Glutamatergic neuron (in vitro differentiated cells): ENCODE data around the gene COX8A. TPM values are rescaled to one million over a fixed set of nuclear protein-coding genes. Genes with fewer than 3 reads are reported as not detected.

Source experiments
- DNase-seq: peaks from one replicate; pipeline ENCODE4 v3.0.0; 2022
- H3K27ac Mint-ChIP-seq: one replicate; pipeline ENCODE4 v1.8.0; 2020; ENCODE audit warnings: mild to moderate bottlenecking, mixed read lengths, inconsistent platforms; ENCODE audit not compliant: unreplicated experiment
- H3K27me3 Mint-ChIP-seq: one replicate; pipeline ENCODE4 v1.8.0; 2020; ENCODE audit warnings: mild to moderate bottlenecking, moderate library complexity, mixed read lengths, inconsistent platforms; ENCODE audit not compliant: unreplicated experiment
- H3K36me3 Mint-ChIP-seq: one replicate; pipeline ENCODE4 v1.8.0; 2020; ENCODE audit warnings: mild to moderate bottlenecking, mixed read lengths, inconsistent platforms; ENCODE audit not compliant: unreplicated experiment
- H3K4me1 Mint-ChIP-seq: one replicate; pipeline ENCODE4 v1.8.0; 2020; ENCODE audit warnings: mild to moderate bottlenecking, low read depth, mixed read lengths, inconsistent platforms; ENCODE audit not compliant: unreplicated experiment
- H3K4me3 Mint-ChIP-seq: one replicate; pipeline ENCODE4 v1.8.0; 2020; ENCODE audit warnings: mild to moderate bottlenecking, mixed read lengths, inconsistent platforms; ENCODE audit not compliant: unreplicated experiment
- H3K9me3 Mint-ChIP-seq: one replicate; pipeline ENCODE4 v1.8.0; 2020; ENCODE audit warnings: mild to moderate bottlenecking, moderate library complexity, mixed read lengths, inconsistent platforms; ENCODE audit not compliant: unreplicated experiment
- total RNA-seq: library from RNA; stranded (reverse); fragmentation: NEBNext Ultra II Directional; extraction: Animal tissue kit (Norgen Biotek cat#: 25700); gene quantifications from one replicate; pipeline ENCODE4 v1.2.1, GENCODE V29; 2021; ENCODE audit not compliant: unreplicated experiment
- TF ChIP-seq, protein P1 (sequence below): fragments of 200-600 bp; sonication (generic); IDR thresholded peaks from one replicate; pipeline ENCODE4 v1.5.0; 2021; ENCODE audit not compliant: partially characterized antibody, unreplicated experiment

COX8A gene
- total RNA-seq, 1 donor from 2014 or later = 289 TPM

DNA sequence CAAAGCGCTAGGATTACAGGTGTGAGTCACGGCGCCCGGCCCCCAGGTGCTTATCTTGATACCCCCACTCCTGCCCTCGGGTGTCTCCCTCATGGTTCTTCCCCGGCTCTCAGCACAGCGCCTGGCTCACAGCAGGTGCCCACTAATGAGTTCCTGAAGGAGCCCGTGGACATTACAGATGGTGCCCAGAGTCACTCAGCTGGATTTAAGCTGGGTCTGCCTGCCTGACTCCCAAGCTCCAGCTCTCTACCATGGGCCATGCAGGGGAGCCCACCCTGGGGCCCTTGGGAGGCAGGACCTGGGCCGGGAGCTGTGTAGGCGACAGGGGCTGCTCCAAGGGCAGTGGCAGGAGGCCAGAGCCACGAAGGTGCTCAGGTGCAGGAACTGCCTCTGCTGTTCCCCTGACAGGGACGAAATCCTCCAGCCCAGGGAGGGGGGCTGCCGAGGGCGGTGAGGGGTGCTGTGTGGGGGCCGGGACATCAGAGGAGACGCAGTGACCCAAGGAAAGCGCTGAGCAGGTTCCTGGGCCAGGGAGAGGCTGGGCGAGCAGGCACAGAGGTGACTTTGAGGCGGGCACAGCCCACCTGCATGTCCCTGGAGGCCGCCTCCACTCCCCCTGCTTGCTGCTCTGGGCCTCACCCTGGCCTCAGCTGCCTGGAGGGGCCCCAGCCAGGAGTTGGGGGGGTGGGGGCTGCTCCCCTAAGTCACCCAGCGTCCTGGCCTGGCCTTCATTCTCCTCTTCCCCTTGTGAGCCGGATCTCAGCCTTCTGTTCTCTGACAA is 46.7 kb downstream of the COX8A start:
- Mint-ChIP-seq H3K9me3 (peaks cover 4% of the 10 kb centered on the region), H3K4me1 (peaks cover 6% of the 10 kb centered on the region), H3K36me3 (no peaks in the 10 kb centered on the region), H3K27me3 (peaks cover 9% of the 10 kb centered on the region), H3K27ac (no peak overlapping the region), H3K4me3 (no peak overlapping the region)
- TF ChIP-seq, protein P1, sequence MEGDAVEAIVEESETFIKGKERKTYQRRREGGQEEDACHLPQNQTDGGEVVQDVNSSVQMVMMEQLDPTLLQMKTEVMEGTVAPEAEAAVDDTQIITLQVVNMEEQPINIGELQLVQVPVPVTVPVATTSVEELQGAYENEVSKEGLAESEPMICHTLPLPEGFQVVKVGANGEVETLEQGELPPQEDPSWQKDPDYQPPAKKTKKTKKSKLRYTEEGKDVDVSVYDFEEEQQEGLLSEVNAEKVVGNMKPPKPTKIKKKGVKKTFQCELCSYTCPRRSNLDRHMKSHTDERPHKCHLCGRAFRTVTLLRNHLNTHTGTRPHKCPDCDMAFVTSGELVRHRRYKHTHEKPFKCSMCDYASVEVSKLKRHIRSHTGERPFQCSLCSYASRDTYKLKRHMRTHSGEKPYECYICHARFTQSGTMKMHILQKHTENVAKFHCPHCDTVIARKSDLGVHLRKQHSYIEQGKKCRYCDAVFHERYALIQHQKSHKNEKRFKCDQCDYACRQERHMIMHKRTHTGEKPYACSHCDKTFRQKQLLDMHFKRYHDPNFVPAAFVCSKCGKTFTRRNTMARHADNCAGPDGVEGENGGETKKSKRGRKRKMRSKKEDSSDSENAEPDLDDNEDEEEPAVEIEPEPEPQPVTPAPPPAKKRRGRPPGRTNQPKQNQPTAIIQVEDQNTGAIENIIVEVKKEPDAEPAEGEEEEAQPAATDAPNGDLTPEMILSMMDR = no peak
- DNase-seq = no peak

DNA sequence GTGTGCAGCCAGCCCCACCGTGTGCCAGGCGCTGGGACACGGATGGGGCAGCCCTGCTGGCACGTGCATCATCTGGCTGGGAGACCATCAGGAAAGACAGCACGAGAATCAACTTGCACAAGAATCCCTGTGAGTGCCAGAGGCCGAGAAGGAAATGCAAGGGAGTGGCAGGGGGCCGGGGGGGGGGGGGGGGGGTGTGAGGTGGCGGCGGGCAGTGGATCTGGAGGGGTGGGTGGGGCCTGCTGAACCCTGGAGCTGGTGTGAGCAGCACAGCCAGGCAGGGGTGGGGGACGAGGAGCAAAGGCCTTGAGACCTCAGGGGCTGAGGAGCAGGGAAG is 47.3 kb downstream of the COX8A start:
- H3K9me3 Mint-ChIP-seq = peaks cover 7% of the 10 kb centered on the region
- H3K4me3 Mint-ChIP-seq = no peak overlapping the region
- DNase-seq = no peak
- no peaks in the 10 kb centered on the region for H3K36me3 Mint-ChIP-seq
- TF ChIP-seq, protein P1 = no peak
- H3K27me3 Mint-ChIP-seq = peaks cover 11% of the 10 kb centered on the region
- peaks cover 6% of the 10 kb centered on the region for H3K4me1 Mint-ChIP-seq
- H3K27ac Mint-ChIP-seq = no peak overlapping the region

GRCh38 chr11:64022125-64022784 is 47.8 kb downstream of the COX8A start:
- Mint-ChIP-seq H3K27ac (no peak overlapping the region), H3K9me3 (peaks cover 9% of the 10 kb centered on the region), H3K4me3 (no peak overlapping the region), H3K36me3 (no peaks in the 10 kb centered on the region), H3K4me1 (peaks cover 9% of the 10 kb centered on the region), H3K27me3 (peaks cover 11% of the 10 kb centered on the region)
- TF ChIP-seq, protein P1 = no peak
- DNase-seq = no peak

DNA sequence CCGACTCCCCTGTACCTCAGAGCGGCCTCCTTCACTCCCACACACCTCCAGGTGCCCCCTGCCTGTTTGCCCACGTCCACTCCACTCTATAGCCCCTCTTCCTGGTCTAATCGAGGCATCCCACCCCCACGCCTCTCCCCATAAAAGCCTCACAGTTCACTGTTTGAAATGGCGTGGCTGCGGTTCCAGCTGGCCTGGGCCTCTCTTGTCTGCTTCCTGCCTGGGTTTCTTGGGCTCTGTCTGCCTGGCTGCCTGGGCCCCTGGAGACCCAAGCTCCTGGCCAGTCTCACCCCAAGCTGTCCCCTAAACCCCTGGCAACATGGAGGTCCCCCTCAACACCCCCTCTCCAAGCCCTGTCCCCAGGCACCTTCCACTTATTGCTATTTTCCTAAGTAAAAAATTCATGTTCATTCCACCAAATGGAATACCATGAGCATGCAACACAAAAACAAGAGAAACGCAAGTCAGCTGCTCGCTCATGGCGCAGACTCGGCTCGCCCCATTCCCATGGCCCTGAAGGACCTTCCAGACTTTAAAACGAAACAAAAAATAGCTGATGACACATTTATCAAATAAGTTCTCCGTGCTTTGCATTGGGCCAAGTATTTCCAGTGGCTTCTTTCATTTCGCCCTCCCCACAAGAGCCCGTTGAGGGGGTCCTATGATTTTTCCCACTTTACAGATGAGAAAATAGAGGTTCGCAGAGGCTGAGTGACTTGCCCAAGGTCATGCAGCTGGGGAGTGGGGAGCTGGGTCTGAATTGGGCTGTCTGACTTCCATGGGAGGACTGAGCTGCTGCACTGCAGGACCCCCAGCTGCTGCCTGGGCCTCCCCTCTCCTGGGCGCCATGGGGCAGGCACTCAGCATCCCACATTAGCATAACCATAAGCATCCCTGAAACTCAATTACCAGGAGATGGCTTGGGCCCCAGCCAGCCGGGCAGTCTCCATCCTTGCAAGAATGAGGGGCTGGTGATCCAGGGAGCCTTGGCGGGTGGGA is 49.6 kb downstream of the COX8A start:
- Mint-ChIP-seq H3K27me3 (peaks cover 12% of the 10 kb centered on the region), H3K4me1 (peaks cover 14% of the 10 kb centered on the region), H3K4me3 (no peak overlapping the region), H3K27ac (no peak overlapping the region), H3K36me3 (no peaks in the 10 kb centered on the region), H3K9me3 (peaks cover 9% of the 10 kb centered on the region)
- TF ChIP-seq, protein P1 = no peak
- DNase-seq = no peak
